Hepatocyte (in vitro differentiated cells): Measurements from ENCODE around the gene CRX.

ENCODE experiments used
- CTCF ChIP-seq: fragments of 200-600 bp; sonication (generic); IDR thresholded peaks from 2 replicates; pipeline ENCODE4 v1.5.1; 2016; ENCODE audit warnings: antibody characterized with exemption, mild to moderate bottlenecking; ENCODE audit not compliant: poor library complexity
- EZH2 ChIP-seq: fragments of 200-600 bp; sonication (generic); IDR thresholded peaks from 2 replicates; pipeline ENCODE4 v1.6.1; 2016; ENCODE audit warnings: antibody characterized with exemption, mild to moderate bottlenecking, borderline replicate concordance
- EZH2phosphoT487 ChIP-seq: fragments of 200-600 bp; sonication (generic); IDR thresholded peaks from one replicate; pipeline ENCODE4 v1.6.1; 2018; ENCODE audit warnings: antibody characterized with exemption, mild to moderate bottlenecking, low read depth, moderate library complexity; ENCODE audit not compliant: unreplicated experiment, severe bottlenecking

GRCh38 chr19:47801270-47801669, 20.5 kb upstream of the CRX start:
- TF ChIP-seq EZH2 (no peak), CTCF (no peak), EZH2phosphoT487 (no peak)
